A549 (cell line): ENCODE results near the gene GYPE.
"Not testable (repeated sequence)": the region's sequence is repeated elsewhere in the genome, so short reads cannot be mapped to it uniquely, and the experiment has no call there.

Source experiments
- BCL3 ChIP-seq: fragments of >200 bp; sonication (Bioruptor Twin); formaldehyde crosslinking; IDR thresholded peaks from 3 replicates; pipeline ENCODE4 v1.6.1; 2016
- CHD2 ChIP-seq: fragments of 150-350 bp; IDR thresholded peaks from 2 replicates; pipeline ENCODE4 v1.6.1; 2014; ENCODE audit warnings: low read length; ENCODE audit not compliant: partially characterized antibody
- CHD4 ChIP-seq: fragments of 200-600 bp; sonication (generic); IDR thresholded peaks from 2 replicates; pipeline ENCODE4 v1.6.1; 2016; ENCODE audit warnings: antibody characterized with exemption, mild to moderate bottlenecking, borderline replicate concordance
- CTCF ChIP-seq: fragments of >200 bp; sonication (Bioruptor Twin); formaldehyde crosslinking; IDR thresholded peaks from 3 replicates; pipeline ENCODE4 v1.5.1; 2016
- ESRRA ChIP-seq: fragments of 150-350 bp; IDR thresholded peaks from 2 replicates; pipeline ENCODE4 v1.6.1; 2014; ENCODE audit warnings: mild to moderate bottlenecking, low read length, borderline replicate concordance
- KDM1A ChIP-seq: fragments of 200-600 bp; sonication (generic); IDR thresholded peaks from 2 replicates; pipeline ENCODE4 v1.6.1; 2016; ENCODE audit warnings: low read depth, mild to moderate bottlenecking
- MAX ChIP-seq: IDR thresholded peaks from 2 replicates; pipeline ENCODE4 v1.6.1; 2012
- MAZ ChIP-seq: fragments of 150-350 bp; IDR thresholded peaks from 2 replicates; pipeline ENCODE4 v1.6.1; 2014; ENCODE audit warnings: antibody characterized with exemption, low read depth, low read length, borderline replicate concordance
- MYC ChIP-seq: IDR thresholded peaks from 2 replicates; pipeline ENCODE4 v1.6.1; 2012; ENCODE audit warnings: mild to moderate bottlenecking, inconsistent platforms, low read length, improper control_type of control experiment, borderline replicate concordance
- POLR2A ChIP-seq: IDR thresholded peaks from 2 replicates; pipeline ENCODE4 v1.6.1; 2012; ENCODE audit warnings: mild to moderate bottlenecking, low read length
- RAD21 ChIP-seq, 2 experiments: fragments of >200 bp in 1 of 2; sonication (Bioruptor Twin) in 1 of 2; formaldehyde crosslinking in 1 of 2; IDR thresholded peaks in 1 of 2; conservative IDR thresholded peaks in 1 of 2; 2 replicates in 1 of 2; 3 replicates in 1 of 2; pipeline ENCODE4 v1.6.1; 2012 to 2018; ENCODE audit warnings: inconsistent platforms in 1 of 2
- REST ChIP-seq: fragments of 200-600 bp; sonication (generic); IDR thresholded peaks from 2 replicates; pipeline ENCODE4 v1.6.1; 2016; ENCODE audit warnings: antibody characterized with exemption, mild to moderate bottlenecking, moderate library complexity
- ZC3H11A ChIP-seq: fragments of 450-650 bp; IDR thresholded peaks from 2 replicates; pipeline ENCODE4 v1.6.1; 2014; ENCODE audit warnings: antibody characterized with exemption, mild to moderate bottlenecking

- not testable (repeated sequence) for TF ChIP-seq CTCF; CHD4; KDM1A; ESRRA; CHD2; MAZ; RAD21 (conservative IDR thresholded peaks at IDR 0.05 in 1 of 2, IDR thresholded peaks at IDR 0.05 in 1 of 2); REST; ZC3H11A; MAX; MYC; BCL3; POLR2A
Observed at GRCh38 chr4:143839413-143839812, 65.9 kb downstream of the GYPE start.
